Measurements from ENCODE around the gene AGMAT. TPM values are rescaled to one million over a fixed set of nuclear protein-coding genes. Genes with fewer than 3 reads are reported as not detected.

AGMAT gene
- total and polyA plus RNA-seq, 2 of the 13 experiments (the other 11 are each of a cell fraction or from before 2014, with no cell fraction given) = 59.1 to 174 TPM

DNA sequence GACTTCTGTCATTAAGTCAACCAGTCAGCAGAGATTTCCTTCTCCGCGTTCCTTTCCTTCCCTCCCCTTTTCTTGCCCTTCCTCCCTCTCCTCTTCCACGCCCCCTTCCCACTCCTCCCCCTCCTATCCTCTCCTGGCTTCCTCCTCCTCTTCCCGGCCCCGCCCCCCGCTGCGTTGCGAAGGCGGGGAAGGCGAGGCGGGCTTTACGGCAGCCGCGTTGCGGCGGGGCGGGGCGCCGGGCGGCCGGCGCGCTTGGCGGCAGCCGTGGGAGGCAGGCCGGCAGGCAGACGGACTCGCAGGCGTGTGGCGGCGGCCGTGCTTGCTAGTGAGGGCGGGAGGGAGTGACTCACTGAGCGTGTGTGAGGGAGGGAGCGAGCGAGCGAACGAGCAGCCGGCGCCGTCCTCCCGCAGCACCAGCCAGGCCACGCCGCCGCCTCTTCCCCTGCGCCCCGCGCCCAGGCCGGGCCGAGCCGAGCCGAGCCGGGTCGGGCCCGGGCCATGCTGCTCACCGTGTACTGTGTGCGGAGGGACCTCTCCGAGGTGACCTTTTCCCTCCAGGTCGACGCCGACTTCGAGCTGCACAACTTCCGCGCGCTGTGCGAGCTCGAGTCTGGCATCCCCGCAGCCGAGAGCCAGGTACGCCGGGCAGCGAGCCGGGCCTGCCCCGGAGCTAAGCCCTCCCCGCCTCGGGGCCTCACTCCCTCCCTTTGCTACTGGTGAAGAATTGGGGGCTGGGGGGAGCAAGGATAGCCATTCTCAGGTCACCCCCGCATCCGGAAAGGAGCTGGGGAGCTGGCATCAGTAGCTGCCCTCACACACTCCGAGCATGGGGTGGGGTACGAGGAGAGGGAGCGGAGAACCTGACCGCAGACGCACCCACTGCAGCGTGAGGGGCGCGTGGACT is 32.6 kb upstream of the AGMAT start, which contains the start of gene DDI2 (continued):
- no peak for TF ChIP-seq EZH2 (conservative IDR thresholded peaks at IDR 0.05; ENCODE audit: low read depth, low read length)
- TF ChIP-seq ZNF75D (CRISPR knock-in tag; IDR thresholded peaks at IDR 0.05; ENCODE audit: borderline replicate concordance) = no peak
- no peak; the same call in 1 of the 2 replicates for TF ChIP-seq ZNF224 (CRISPR knock-in tag; IDR thresholded peaks at IDR 0.05)
- TF ChIP-seq ZNF766 (CRISPR knock-in tag; IDR thresholded peaks at IDR 0.05; ENCODE audit: borderline replicate concordance) = peak; percentile 78; the same call in 1 of the 2 replicates
- TF ChIP-seq ZNF205 (CRISPR knock-in tag; IDR thresholded peaks at IDR 0.05) = no peak
- TF ChIP-seq CEBPB (IDR thresholded peaks at IDR 0.05; ENCODE audit: borderline replicate concordance, low read depth, low read length) = peak; percentile 29; the same call in 1 of the 2 replicates
- TF ChIP-seq ZSCAN30 (CRISPR knock-in tag; IDR thresholded peaks at IDR 0.05) = no peak
- TF ChIP-seq MXI1 (IDR thresholded peaks at IDR 0.05; ENCODE audit: borderline replicate concordance, low read depth, low read length) = peak; percentile 92; the same call in 2 of the 3 replicates
- TF ChIP-seq TCF7 (IDR thresholded peaks at IDR 0.05; ENCODE audit: low read depth) = no peak
- TF ChIP-seq JARID2 (CRISPR knock-in tag; IDR thresholded peaks at IDR 0.05; ENCODE audit: insufficient replicate concordance) = no peak
- TF ChIP-seq DMAP1 (CRISPR knock-in tag; IDR thresholded peaks at IDR 0.05) = no peak; the same call in 1 of the 2 replicates
- TF ChIP-seq, protein P1, sequence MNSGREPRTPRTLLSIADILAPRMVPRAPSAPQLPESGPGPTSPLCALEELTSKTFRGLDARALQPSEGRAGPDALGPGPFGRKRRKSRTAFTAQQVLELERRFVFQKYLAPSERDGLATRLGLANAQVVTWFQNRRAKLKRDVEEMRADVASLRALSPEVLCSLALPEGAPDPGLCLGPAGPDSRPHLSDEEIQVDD (CRISPR knock-in tag; IDR thresholded peaks at IDR 0.05; ENCODE audit: borderline replicate concordance) = no peak
- TF ChIP-seq CREM (IDR thresholded peaks at IDR 0.05) = no peak
- TF ChIP-seq CREM (CRISPR knock-in tag; IDR thresholded peaks at IDR 0.05) = no peak
- TF ChIP-seq HNF4G (IDR thresholded peaks at IDR 0.05; ENCODE audit: borderline replicate concordance, low read depth, low read length) = no peak
- peak; percentile 55; the same call in 1 of the 2 replicates for TF ChIP-seq HNF4G (CRISPR knock-in tag; IDR thresholded peaks at IDR 0.05; ENCODE audit: borderline replicate concordance, low read depth)
- 0 out of 2 replicates have a peak, but pooled peaks have one; percentile 47 for TF ChIP-seq ZNF598 (CRISPR knock-in tag; IDR thresholded peaks at IDR 0.05; ENCODE audit: borderline replicate concordance)
- TF ChIP-seq HOMEZ (CRISPR knock-in tag; IDR thresholded peaks at IDR 0.05; ENCODE audit: low read depth) = no peak
- TF ChIP-seq SMAD1 (CRISPR knock-in tag; IDR thresholded peaks at IDR 0.05; ENCODE audit: borderline replicate concordance, low read depth) = 0 out of 2 replicates have a peak, but pooled peaks have one; percentile 37
- TF ChIP-seq ZNF296 (CRISPR knock-in tag; conservative IDR thresholded peaks at IDR 0.05) = no peak
- TF ChIP-seq SKIL (CRISPR knock-in tag; IDR thresholded peaks at IDR 0.05; ENCODE audit: borderline replicate concordance) = no peak
- TF ChIP-seq HNRNPL (IDR thresholded peaks at IDR 0.05; ENCODE audit: low read depth, low read length) = peak; percentile 37; the same call in 1 of the 2 replicates
- no peak for TF ChIP-seq ARID2 (CRISPR knock-in tag; IDR thresholded peaks at IDR 0.05; ENCODE audit: borderline replicate concordance)
- no peak; the same call in 1 of the 2 replicates for TF ChIP-seq KMT2B (CRISPR knock-in tag; IDR thresholded peaks at IDR 0.05)
- TF ChIP-seq, protein P2, sequence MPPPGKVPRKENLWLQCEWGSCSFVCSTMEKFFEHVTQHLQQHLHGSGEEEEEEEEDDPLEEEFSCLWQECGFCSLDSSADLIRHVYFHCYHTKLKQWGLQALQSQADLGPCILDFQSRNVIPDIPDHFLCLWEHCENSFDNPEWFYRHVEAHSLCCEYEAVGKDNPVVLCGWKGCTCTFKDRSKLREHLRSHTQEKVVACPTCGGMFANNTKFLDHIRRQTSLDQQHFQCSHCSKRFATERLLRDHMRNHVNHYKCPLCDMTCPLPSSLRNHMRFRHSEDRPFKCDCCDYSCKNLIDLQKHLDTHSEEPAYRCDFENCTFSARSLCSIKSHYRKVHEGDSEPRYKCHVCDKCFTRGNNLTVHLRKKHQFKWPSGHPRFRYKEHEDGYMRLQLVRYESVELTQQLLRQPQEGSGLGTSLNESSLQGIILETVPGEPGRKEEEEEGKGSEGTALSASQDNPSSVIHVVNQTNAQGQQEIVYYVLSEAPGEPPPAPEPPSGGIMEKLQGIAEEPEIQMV (CRISPR knock-in tag; IDR thresholded peaks at IDR 0.05; ENCODE audit: low read depth) = no peak
